ENCODE results near the gene MPPED2. TPM values are rescaled to one million over a fixed set of nuclear protein-coding genes. Genes with fewer than 3 reads are reported as not detected.

MPPED2 gene
- total and polyA plus RNA-seq, 10 of the 15 experiments (the other 5 are each of a cell fraction or from before 2014, with no cell fraction given) = not detected

DNA sequence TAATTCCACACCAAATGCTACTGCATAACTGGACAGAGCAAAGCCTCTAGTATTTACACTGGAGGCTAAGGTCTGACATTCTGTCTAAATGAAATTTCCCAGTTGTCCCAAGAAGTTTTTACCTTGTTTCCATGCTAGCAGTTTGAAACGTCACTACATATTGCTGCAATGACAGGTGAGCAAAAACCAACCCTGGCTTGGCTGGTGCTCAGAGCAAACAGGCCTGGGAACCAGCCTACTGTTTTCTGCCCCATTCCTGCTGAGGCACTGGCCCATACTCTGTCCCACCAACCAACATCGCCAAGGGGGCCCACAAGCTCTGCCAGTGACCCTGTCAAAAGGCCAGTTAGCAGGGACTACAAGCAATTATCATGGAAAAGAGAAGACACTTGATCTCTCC lies 131.1 kb downstream of the MPPED2 start:
- no peak for DNase-seq (ENCODE audit: low read depth, low spot score)
- TF ChIP-seq ZNF207 (IDR thresholded peaks at IDR 0.05; ENCODE audit: borderline replicate concordance) (no peak), SUZ12 (IDR thresholded peaks at IDR 0.05; ENCODE audit: unreplicated experiment) (no peak), NBN (IDR thresholded peaks at IDR 0.05) (no peak)
- TF ChIP-seq, protein P1, sequence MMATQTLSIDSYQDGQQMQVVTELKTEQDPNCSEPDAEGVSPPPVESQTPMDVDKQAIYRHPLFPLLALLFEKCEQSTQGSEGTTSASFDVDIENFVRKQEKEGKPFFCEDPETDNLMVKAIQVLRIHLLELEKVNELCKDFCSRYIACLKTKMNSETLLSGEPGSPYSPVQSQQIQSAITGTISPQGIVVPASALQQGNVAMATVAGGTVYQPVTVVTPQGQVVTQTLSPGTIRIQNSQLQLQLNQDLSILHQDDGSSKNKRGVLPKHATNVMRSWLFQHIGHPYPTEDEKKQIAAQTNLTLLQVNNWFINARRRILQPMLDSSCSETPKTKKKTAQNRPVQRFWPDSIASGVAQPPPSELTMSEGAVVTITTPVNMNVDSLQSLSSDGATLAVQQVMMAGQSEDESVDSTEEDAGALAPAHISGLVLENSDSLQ (IDR thresholded peaks at IDR 0.05) = no peak
- TF ChIP-seq, protein P2, sequence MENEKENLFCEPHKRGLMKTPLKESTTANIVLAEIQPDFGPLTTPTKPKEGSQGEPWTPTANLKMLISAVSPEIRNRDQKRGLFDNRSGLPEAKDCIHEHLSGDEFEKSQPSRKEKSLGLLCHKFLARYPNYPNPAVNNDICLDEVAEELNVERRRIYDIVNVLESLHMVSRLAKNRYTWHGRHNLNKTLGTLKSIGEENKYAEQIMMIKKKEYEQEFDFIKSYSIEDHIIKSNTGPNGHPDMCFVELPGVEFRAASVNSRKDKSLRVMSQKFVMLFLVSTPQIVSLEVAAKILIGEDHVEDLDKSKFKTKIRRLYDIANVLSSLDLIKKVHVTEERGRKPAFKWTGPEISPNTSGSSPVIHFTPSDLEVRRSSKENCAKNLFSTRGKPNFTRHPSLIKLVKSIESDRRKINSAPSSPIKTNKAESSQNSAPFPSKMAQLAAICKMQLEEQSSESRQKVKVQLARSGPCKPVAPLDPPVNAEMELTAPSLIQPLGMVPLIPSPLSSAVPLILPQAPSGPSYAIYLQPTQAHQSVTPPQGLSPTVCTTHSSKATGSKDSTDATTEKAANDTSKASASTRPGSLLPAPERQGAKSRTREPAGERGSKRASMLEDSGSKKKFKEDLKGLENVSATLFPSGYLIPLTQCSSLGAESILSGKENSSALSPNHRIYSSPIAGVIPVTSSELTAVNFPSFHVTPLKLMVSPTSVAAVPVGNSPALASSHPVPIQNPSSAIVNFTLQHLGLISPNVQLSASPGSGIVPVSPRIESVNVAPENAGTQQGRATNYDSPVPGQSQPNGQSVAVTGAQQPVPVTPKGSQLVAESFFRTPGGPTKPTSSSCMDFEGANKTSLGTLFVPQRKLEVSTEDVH (IDR thresholded peaks at IDR 0.05; ENCODE audit: low read depth, partially characterized antibody) = no peak
- ChIA-PET RAD21 (ENCODE audit: unreplicated experiment) (no interaction called here), POLR2A (no interaction called here), SMC1A (ENCODE audit: uncharacterized antibody, unreplicated experiment) (interaction anchor here (0.8 kb wide), 1 partner anchor 54 kb away, joined by 3 read pairs; no protein-coding TSS in a partner anchor), CTCF (no interaction called here)
- Histone ChIP-seq H2AFZ (ENCODE audit: control insufficient read depth, low read depth, low read length) (no peak overlapping the region), H3K27me3 (replicated peaks in 1 of 2; ENCODE audit: control insufficient read depth in 2 of 2, insufficient read depth in 2 of 2, low read length in 1 of 2) (peaks cover 1 to 2% of the 10 kb centered on the region in 2 experiments; a peak in 3 of 4 replicates), H3K9me3 (replicated peaks; ENCODE audit: control insufficient read depth, insufficient read depth, low read length) (no peaks in the 10 kb centered on the region), H3K27ac (ENCODE audit: control insufficient read depth, insufficient read depth) (no peak overlapping the region), H3K4me1 (ENCODE audit: control insufficient read depth, insufficient read depth, low read length) (no peaks in the 10 kb centered on the region), H3K4me3 (no peak overlapping the region), H3K4me2 (ENCODE audit: control insufficient read depth, insufficient read depth) (no peak overlapping the region), H3K36me3 (ENCODE audit: control insufficient read depth in 2 of 2, insufficient read depth in 2 of 2, low read length in 1 of 2) (no peaks in the 10 kb centered on the region), H4K20me1 (ENCODE audit: control insufficient read depth, insufficient read depth) (no peaks in the 10 kb centered on the region), H3K9ac (ENCODE audit: control insufficient read depth, insufficient read depth, low read length) (no peak overlapping the region), H3K79me2 (ENCODE audit: control insufficient read depth, insufficient read depth, low read length) (no peaks in the 10 kb centered on the region)
- 0% methylated on average over 2 of the region's 2 CpGs for WGBS (ENCODE audit: insufficient coverage, insufficient replicate concordance, low lambda C conversion rate, missing lambda C conversion rate)
- BruUV-seq (replicated peaks) = no TSS peak
- FAIRE-seq = no peak
- intact Hi-C loops (cut with micrococcal nuclease; ENCODE audit: unreplicated experiment) = no loop called here
- ATAC-seq = no peak
- in situ Hi-C loops (cut with MboI) = no loop called here

Data from GM12878 (cell line).